Caco-2 (cell line): Measurements from ENCODE around the gene PAN2. TPM values are rescaled to one million over a fixed set of nuclear protein-coding genes. Genes with fewer than 3 reads are reported as not detected.
"Not testable (repeated sequence)": the region's sequence is repeated elsewhere in the genome, so short reads cannot be mapped to it uniquely, and the experiment has no call there.

Experiments used
- BruUV-seq: library from RNA; stranded (reverse); fragments of 400-500 nt; replicated peaks from 2 replicates; lab custom pipeline; 2021; lab: Mats Ljungman, UMichigan
- CTCF ChIA-PET: fragments of 300-600 bp; sonication (Branson Sonifier 250); formaldehyde crosslinking; loops from one replicate; lab custom pipeline; 2022; ENCODE audit warnings: antibody characterized with exemption; lab: Charles Lee
- POLR2A ChIA-PET: fragments of 300-600 bp; sonication (Branson Sonifier 250); formaldehyde crosslinking; loops from one replicate; lab custom pipeline; 2022; ENCODE audit warnings: antibody characterized with exemption; lab: Charles Lee
- DNase-seq, 2 experiments: peaks; one replicate each; pipeline versions ENCODE4 v3.0.0 to v3.0.0-alpha.2; 2020 to 2022
- H3K27me3 ChIP-seq: replicated peaks from 2 replicates; pipeline ENCODE4 v1.6.0; 2011; ENCODE audit warnings: low read length; ENCODE audit not compliant: control insufficient read depth, insufficient read depth
- H3K36me3 ChIP-seq: 2 replicates; pipeline ENCODE4 v1.5.1; 2011; ENCODE audit warnings: low read length; ENCODE audit not compliant: control insufficient read depth, insufficient read depth
- H3K4me1 ChIP-seq: fragments of 250-450 bp; sonication (Bioruptor Pico); 2 replicates; pipeline ENCODE4 v1.5.1; 2020; ENCODE audit warnings: mild to moderate bottlenecking
- H3K4me3 ChIP-seq: 2 replicates; pipeline ENCODE4 v1.5.1; 2011; ENCODE audit warnings: low read depth, mild to moderate bottlenecking, control low read depth, low read length
- H3K9me3 ChIP-seq: fragments of 250-450 bp; sonication (Bioruptor Pico); 2 replicates; pipeline ENCODE4 v1.5.1; 2020; ENCODE audit warnings: mild to moderate bottlenecking, moderate library complexity
- H3K27ac Mint-ChIP-seq: one replicate; pipeline ENCODE4 v1.8.0; 2022; ENCODE audit warnings: mixed read lengths; ENCODE audit not compliant: unreplicated experiment
- H3K27me3 Mint-ChIP-seq: one replicate; pipeline ENCODE4 v1.8.0; 2022; ENCODE audit warnings: mixed read lengths; ENCODE audit not compliant: insufficient read depth, unreplicated experiment
- H3K36me3 Mint-ChIP-seq: one replicate; pipeline ENCODE4 v1.8.0; 2022; ENCODE audit warnings: mild to moderate bottlenecking, mixed read lengths; ENCODE audit not compliant: insufficient read depth, unreplicated experiment
- H3K4me1 Mint-ChIP-seq: one replicate; pipeline ENCODE4 v1.8.0; 2022; ENCODE audit warnings: low read depth, mixed read lengths; ENCODE audit not compliant: unreplicated experiment
- H3K4me3 Mint-ChIP-seq: one replicate; pipeline ENCODE4 v1.8.0; 2022; ENCODE audit warnings: mild to moderate bottlenecking, moderate library complexity, mixed read lengths; ENCODE audit not compliant: unreplicated experiment
- H3K9me3 Mint-ChIP-seq: one replicate; pipeline ENCODE4 v1.8.0; 2022; ENCODE audit warnings: mixed read lengths; ENCODE audit not compliant: unreplicated experiment
- CTCF ChIP-seq, 2 experiments: fragments of 200-600 bp in 1 of 2; IDR thresholded peaks; 1 replicate in 1 of 2; 2 replicates in 1 of 2; pipeline versions ENCODE4 v1.5.1 to v1.8.0; 2011 to 2022; ENCODE audit warnings: antibody characterized with exemption in 1 of 2, control low read depth in 1 of 2, inconsistent platforms in 1 of 2, low read depth in 1 of 2, low read length in 1 of 2, mild to moderate bottlenecking in 1 of 2, moderate library complexity in 1 of 2; ENCODE audit not compliant: insufficient read depth in 1 of 2, severe bottlenecking in 1 of 2, unreplicated experiment in 1 of 2
- intact Hi-C: fragments of 100-400 bp; cut with micrococcal nuclease; formaldehyde crosslinking; loops from one replicate; pipeline ENCODE4 v1.10.0; 2022; ENCODE audit not compliant: unreplicated experiment
- total RNA-seq: library from RNA; stranded (reverse); gene quantifications from 2 replicates; pipeline ENCODE4 v1.2.3, GENCODE V29; 2022

The PAN2 gene
- total RNA-seq, 1 experiment from 2014 or later = 30.0 TPM

GRCh38 chr12:56324206-56324605 is 9.6 kb downstream of the PAN2 start:
- Mint-ChIP-seq H3K4me1 (no peaks in the 10 kb centered on the region), H3K27ac (no peak overlapping the region), H3K27me3 (no peaks in the 10 kb centered on the region), H3K36me3 (no peaks in the 10 kb centered on the region), H3K4me3 (no peak overlapping the region), H3K9me3 (no peaks in the 10 kb centered on the region)
- no peak for DNase-seq
- BruUV-seq = no TSS peak
- ChIA-PET CTCF (no interaction called here), POLR2A (interaction anchor here (0.5 kb wide), 1 partner anchor 12 kb away, joined by 11 read pairs; no protein-coding TSS in a partner anchor)
- H3K4me1 ChIP-seq = peaks cover 8% of the 10 kb centered on the region; the same call in 1 of the 2 replicates
- H3K4me3 ChIP-seq = no peak overlapping the region
- TF ChIP-seq CTCF (IDR thresholded peaks at IDR 0.05; ENCODE audit: insufficient read depth in 1 of 2, low read depth in 1 of 2, low read length in 1 of 2, severe bottlenecking in 1 of 2, unreplicated experiment in 1 of 2) = no peak
- no peaks in the 10 kb centered on the region for H3K27me3 ChIP-seq
- no peaks in the 10 kb centered on the region for H3K36me3 ChIP-seq
- intact Hi-C loops = no loop called here
- H3K9me3 ChIP-seq = no peaks in the 10 kb centered on the region

GRCh38 chr12:56321610-56322009 is 12.2 kb downstream of the PAN2 start:
- H3K4me3 Mint-ChIP-seq, H3K9me3 ChIP-seq, H3K36me3 Mint-ChIP-seq, POLR2A ChIA-PET, H3K27me3 ChIP-seq, CTCF ChIA-PET, H3K4me1 Mint-ChIP-seq, H3K36me3 ChIP-seq, H3K4me1 ChIP-seq, BruUV-seq, H3K4me3 ChIP-seq, H3K27ac Mint-ChIP-seq, intact Hi-C loops, H3K27me3 Mint-ChIP-seq, DNase-seq, H3K9me3 Mint-ChIP-seq: not testable (repeated sequence)

GRCh38 chr12:56321027-56321426 is 12.8 kb downstream of the PAN2 start:
- intact Hi-C loops = no loop called here
- no peaks in the 10 kb centered on the region for H3K4me1 Mint-ChIP-seq
- DNase-seq = no peak
- no peak overlapping the region for H3K27ac Mint-ChIP-seq
- CTCF ChIA-PET = no interaction called here
- no peak overlapping the region for H3K4me3 Mint-ChIP-seq
- BruUV-seq = no TSS peak
- no peaks in the 10 kb centered on the region for H3K9me3 Mint-ChIP-seq
- no peaks in the 10 kb centered on the region for H3K27me3 Mint-ChIP-seq
- POLR2A ChIA-PET = no interaction called here
- no peaks in the 10 kb centered on the region for H3K36me3 ChIP-seq
- no peaks in the 10 kb centered on the region for H3K9me3 ChIP-seq
- TF ChIP-seq CTCF (IDR thresholded peaks at IDR 0.05; ENCODE audit: insufficient read depth in 1 of 2, low read depth in 1 of 2, low read length in 1 of 2, severe bottlenecking in 1 of 2, unreplicated experiment in 1 of 2) = no peak
- H3K4me3 ChIP-seq = no peak overlapping the region
- H3K27me3 ChIP-seq = no peaks in the 10 kb centered on the region
- H3K4me1 ChIP-seq = no peaks in the 10 kb centered on the region
- peaks cover 2% of the 10 kb centered on the region for H3K36me3 Mint-ChIP-seq

GRCh38 chr12:56317675-56318074 is 16.1 kb downstream of the PAN2 start:
- Mint-ChIP-seq H3K4me3 (no peak overlapping the region), H3K27ac (no peak overlapping the region), H3K4me1 (no peaks in the 10 kb centered on the region), H3K27me3 (no peaks in the 10 kb centered on the region), H3K36me3 (peaks cover 36% of the 10 kb centered on the region), H3K9me3 (no peaks in the 10 kb centered on the region)
- Histone ChIP-seq H3K36me3 (no peaks in the 10 kb centered on the region), H3K27me3 (no peaks in the 10 kb centered on the region), H3K9me3 (no peaks in the 10 kb centered on the region), H3K4me3 (no peak overlapping the region), H3K4me1 (peaks cover 4% of the 10 kb centered on the region; the same call in 1 of the 2 replicates)
- no peak for TF ChIP-seq CTCF (IDR thresholded peaks at IDR 0.05; ENCODE audit: insufficient read depth in 1 of 2, low read depth in 1 of 2, low read length in 1 of 2, severe bottlenecking in 1 of 2, unreplicated experiment in 1 of 2)
- CTCF ChIA-PET = no interaction called here
- BruUV-seq = no TSS peak
- intact Hi-C loops = no loop called here
- POLR2A ChIA-PET = no interaction called here
- DNase-seq = no peak
